Ascending aorta (tissue), 2 donors: ENCODE data around the gene TRIP10. TPM values are rescaled to one million over a fixed set of nuclear protein-coding genes. Genes with fewer than 3 reads are reported as not detected.

Experiments
- DNase-seq, 2 donors: peaks; one replicate each; pipeline ENCODE4 v3.0.0-alpha.2; 2019; ENCODE audit warnings: low spot score in 2 of 2
- H3K27ac ChIP-seq, 2 donors: fragments of 200-600 bp; sonication (generic); one replicate each; pipeline ENCODE4 v1.5.1; 2016 to 2017; ENCODE audit warnings: mild to moderate bottlenecking in 1 of 2
- H3K27me3 ChIP-seq: fragments of 200-600 bp; sonication (generic); one replicate; pipeline ENCODE4 v1.5.1; 2017
- H3K36me3 ChIP-seq, 2 donors: fragments of 200-600 bp; sonication (generic); one replicate each; pipeline ENCODE4 v1.5.1; 2016
- H3K4me1 ChIP-seq, 2 donors: fragments of 200-600 bp; sonication (generic); one replicate each; pipeline ENCODE4 v1.5.1; 2016 to 2017; ENCODE audit warnings: mild to moderate bottlenecking in 1 of 2
- H3K4me3 ChIP-seq, 2 donors: fragments of 200-600 bp; sonication (generic); one replicate each; pipeline ENCODE4 v1.5.1; 2016 to 2017; ENCODE audit warnings: mild to moderate bottlenecking in 1 of 2
- H3K9me3 ChIP-seq, 2 donors: fragments of 200-600 bp; sonication (generic); one replicate each; pipeline ENCODE4 v1.5.1; 2016
- CTCF ChIP-seq, 3 experiments: fragments of 200-600 bp in 2 of 3; fragments of 450-650 bp in 1 of 3; sonication (generic) in 2 of 3; IDR thresholded peaks; one replicate each; pipeline ENCODE4 v1.5.1; 2016 to 2019; ENCODE audit warnings: antibody characterized with exemption in 3 of 3, mild to moderate bottlenecking in 1 of 3, moderate library complexity in 1 of 3
- intact Hi-C: fragments of 100-400 bp; cut with DNase I; formaldehyde crosslinking; loops from one replicate; pipeline ENCODE4 v1.15.1; 2023
- total RNA-seq: library from RNA; depleted of rRNA; stranded (reverse); fragments of >200 nt; gene quantifications from one replicate; pipeline ENCODE4 v1.1.0, GENCODE V29; 2016

Gene TRIP10
- total RNA-seq, 1 donor from 2014 or later, result 109 TPM

- H3K9me3 ChIP-seq, result no peaks in the 10 kb centered on the region
- peaks cover 59 to 69% of the 10 kb centered on the region in 2 donors for H3K36me3 ChIP-seq
- peaks cover 5 to 13% of the 10 kb centered on the region in 2 donors for H3K4me1 ChIP-seq
- no peak overlapping the region for H3K4me3 ChIP-seq
- H3K27ac ChIP-seq, result no peak overlapping the region
- intact Hi-C loops, result loop anchor here (5.0 kb wide), 1 partner anchor 112 kb away; no protein-coding TSS in a partner anchor
- DNase-seq, result no peak
- H3K27me3 ChIP-seq, result no peaks in the 10 kb centered on the region
- TF ChIP-seq CTCF (IDR thresholded peaks at IDR 0.05), result no peak
Measured at GRCh38 chr19:6750062-6750461, 10.6 kb downstream of the TRIP10 start.

GRCh38 chr19:6751189-6751588 lies 11.7 kb downstream of the TRIP10 start:
- H3K36me3 ChIP-seq, result peaks cover 58 to 61% of the 10 kb centered on the region in 2 donors

GRCh38 chr19:6752256-6753177 lies 13.0 kb downstream of the TRIP10 start:
- DNase-seq, result no peak
- H3K27me3 ChIP-seq, result no peaks in the 10 kb centered on the region
- intact Hi-C loops, result loop anchor here (1.0 to 5.0 kb wide), 2 partner anchors 15 to 110 kb away; partner anchors contain the start of gene GPR108
- no peak for TF ChIP-seq CTCF (IDR thresholded peaks at IDR 0.05)
- peak overlapping the region; percentile 51 to 57 for H3K4me3 ChIP-seq
- H3K27ac ChIP-seq, result peak overlapping the region in 1 of 2 donors; percentile 29
- H3K9me3 ChIP-seq, result no peaks in the 10 kb centered on the region
- H3K4me1 ChIP-seq, result peaks cover 0 to 8% of the 10 kb centered on the region in 2 donors
- H3K36me3 ChIP-seq, result peaks cover 45 to 48% of the 10 kb centered on the region in 2 donors

More at GRCh38 chr19:6751189-6751588, 11.7 kb downstream of the TRIP10 start:
- no peaks in the 10 kb centered on the region for H3K27me3 ChIP-seq
- peaks cover 0 to 8% of the 10 kb centered on the region in 2 donors for H3K4me1 ChIP-seq
- no peak overlapping the region for H3K4me3 ChIP-seq
- H3K9me3 ChIP-seq, result no peaks in the 10 kb centered on the region
- DNase-seq, result no peak
- no peak for TF ChIP-seq CTCF (IDR thresholded peaks at IDR 0.05)
- intact Hi-C loops, result loop anchor here (5.0 kb wide), 1 partner anchor 111 kb away; no protein-coding TSS in a partner anchor
- no peak overlapping the region for H3K27ac ChIP-seq

GRCh38 chr19:6753178-6754031 lies 13.9 kb downstream of the TRIP10 start:
- H3K4me3 ChIP-seq, result peak overlapping the region; percentile 51 to 57
- no peaks in the 10 kb centered on the region for H3K27me3 ChIP-seq
- H3K9me3 ChIP-seq, result no peaks in the 10 kb centered on the region
- H3K4me1 ChIP-seq, result peaks cover 0 to 8% of the 10 kb centered on the region in 2 donors
- peaks cover 37 to 39% of the 10 kb centered on the region in 2 donors for H3K36me3 ChIP-seq
- TF ChIP-seq CTCF (IDR thresholded peaks at IDR 0.05), result peak; percentile 48 to 66 (median 54)
- DNase-seq, result peak in 1 of 2 donors; percentile 88
- H3K27ac ChIP-seq, result peak overlapping the region; percentile 29 to 43
- intact Hi-C loops, result loop anchor here (1.0 to 5.0 kb wide), 2 partner anchors 16 to 109 kb away; partner anchors contain the start of gene GPR108

GRCh38 chr19:6754136-6754535 lies 14.7 kb downstream of the TRIP10 start:
- TF ChIP-seq CTCF (IDR thresholded peaks at IDR 0.05), result no peak
- no peak overlapping the region for H3K27ac ChIP-seq
- intact Hi-C loops, result loop anchor here (5.0 kb wide), 1 partner anchor 108 kb away; no protein-coding TSS in a partner anchor

More at GRCh38 chr19:6754136-6754535, 14.7 kb downstream of the TRIP10 start:
- H3K27me3 ChIP-seq, result no peaks in the 10 kb centered on the region
- peaks cover 0 to 8% of the 10 kb centered on the region in 2 donors for H3K4me1 ChIP-seq
- no peak overlapping the region for H3K4me3 ChIP-seq
- no peak for DNase-seq
- peaks cover 32% of the 10 kb centered on the region in 2 donors for H3K36me3 ChIP-seq
- H3K9me3 ChIP-seq, result no peaks in the 10 kb centered on the region
